KOPT-K1 (cell line): ENCODE data around the gene FRRS1L.

Experiments used
- H3K27ac ChIP-seq: fragments of 200-600 bp; sonication (generic); 2 replicates; pipeline ENCODE4 v1.5.1; 2016; ENCODE audit warnings: antibody characterized with exemption, mild to moderate bottlenecking, low read depth, low read length; ENCODE audit not compliant: poor library complexity, severe bottlenecking
- H3K36me3 ChIP-seq: fragments of 200-600 bp; sonication (generic); 2 replicates; pipeline ENCODE4 v1.5.1; 2017; ENCODE audit warnings: antibody characterized with exemption, mild to moderate bottlenecking, low read length, moderate library complexity; ENCODE audit not compliant: insufficient read depth
- H3K9me3 ChIP-seq: fragments of 200-600 bp; sonication (generic); 2 replicates; pipeline ENCODE4 v1.5.1; 2017; ENCODE audit warnings: antibody characterized with exemption, low read length, mild to moderate bottlenecking; ENCODE audit not compliant: insufficient read depth, poor library complexity, severe bottlenecking

Gene FRRS1L

GRCh38 chr9:109159583-109159982 lies 7.5 kb downstream of the FRRS1L start:
- H3K9me3 ChIP-seq, result no peaks in the 10 kb centered on the region
- H3K27ac ChIP-seq, result no peak overlapping the region
- no peaks in the 10 kb centered on the region for H3K36me3 ChIP-seq

- Histone ChIP-seq H3K9me3 (no peaks in the 10 kb centered on the region), H3K36me3 (no peaks in the 10 kb centered on the region), H3K27ac (no peak overlapping the region)
Measured at GRCh38 chr9:109158651-109159050, 8.4 kb downstream of the FRRS1L start.

GRCh38 chr9:109156708-109157107 lies 10.3 kb downstream of the FRRS1L start:
- Histone ChIP-seq H3K9me3 (peaks cover 10% of the 10 kb centered on the region), H3K27ac (no peak overlapping the region), H3K36me3 (no peaks in the 10 kb centered on the region)

GRCh38 chr9:109150925-109151545 lies 16.0 kb downstream of the FRRS1L start:
- peaks cover 10% of the 10 kb centered on the region for H3K9me3 ChIP-seq
- no peak overlapping the region for H3K27ac ChIP-seq
- no peaks in the 10 kb centered on the region for H3K36me3 ChIP-seq

- H3K27ac ChIP-seq, result no peak overlapping the region
- H3K9me3 ChIP-seq, result peaks cover 10% of the 10 kb centered on the region
- no peaks in the 10 kb centered on the region for H3K36me3 ChIP-seq
Measured at GRCh38 chr9:109149722-109150121, 17.3 kb downstream of the FRRS1L start.

GRCh38 chr9:109149089-109149488 lies 18.0 kb downstream of the FRRS1L start:
- no peaks in the 10 kb centered on the region for H3K36me3 ChIP-seq
- H3K9me3 ChIP-seq, result peaks cover 10% of the 10 kb centered on the region
- H3K27ac ChIP-seq, result no peak overlapping the region

DNA sequence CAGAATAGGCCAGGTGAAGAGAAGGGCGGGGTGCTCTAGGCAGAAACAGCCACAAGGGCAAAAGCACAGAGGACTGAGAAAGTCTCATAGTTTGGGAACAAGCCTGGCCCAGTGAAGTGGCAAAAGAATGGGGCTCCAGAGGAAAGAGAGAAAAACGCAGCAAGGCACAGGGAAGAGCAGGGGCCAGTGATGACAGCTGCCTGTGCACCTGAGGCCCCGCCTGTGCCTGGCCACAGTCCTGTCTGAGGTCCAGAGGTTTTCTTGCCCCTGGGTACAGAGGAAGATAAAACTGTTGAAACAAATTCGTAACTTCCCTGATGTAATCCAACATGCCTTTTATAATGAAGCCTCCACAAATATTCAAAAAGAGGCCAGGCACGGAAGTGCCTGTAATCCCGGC lies 22.0 kb downstream of the FRRS1L start:
- H3K36me3 ChIP-seq, result no peaks in the 10 kb centered on the region
- H3K9me3 ChIP-seq, result no peaks in the 10 kb centered on the region
- H3K27ac ChIP-seq, result no peak overlapping the region

- no peaks in the 10 kb centered on the region for H3K36me3 ChIP-seq
- no peak overlapping the region for H3K27ac ChIP-seq
- no peaks in the 10 kb centered on the region for H3K9me3 ChIP-seq
Measured at GRCh38 chr9:109143881-109144562, 23.0 kb downstream of the FRRS1L start.

GRCh38 chr9:109141375-109141774 lies 25.7 kb downstream of the FRRS1L start:
- Histone ChIP-seq H3K36me3 (no peaks in the 10 kb centered on the region), H3K9me3 (no peaks in the 10 kb centered on the region), H3K27ac (no peak overlapping the region)

DNA sequence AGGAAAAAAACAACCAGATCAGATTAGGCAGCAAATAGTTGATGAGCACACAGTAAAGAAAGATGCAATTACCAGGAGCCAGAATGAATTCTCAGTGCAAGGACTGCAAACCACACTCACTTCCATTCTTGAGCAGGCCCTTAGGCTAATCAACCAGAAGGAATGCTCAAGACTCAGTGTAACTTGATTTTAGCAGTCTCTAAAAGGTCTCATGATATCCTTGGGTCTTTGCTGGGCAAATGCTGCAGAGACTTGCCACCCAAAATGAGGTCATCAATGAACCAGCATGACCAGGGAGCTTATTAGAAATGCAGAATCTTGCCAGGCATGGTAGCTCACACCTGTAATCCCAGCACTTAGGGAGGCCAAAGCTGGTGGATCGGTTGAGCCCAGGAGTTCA lies 27.2 kb downstream of the FRRS1L start:
- no peak overlapping the region for H3K27ac ChIP-seq
- H3K9me3 ChIP-seq, result no peaks in the 10 kb centered on the region
- H3K36me3 ChIP-seq, result no peaks in the 10 kb centered on the region

- Histone ChIP-seq H3K36me3 (no peaks in the 10 kb centered on the region), H3K9me3 (no peaks in the 10 kb centered on the region), H3K27ac (no peak overlapping the region)
Measured at GRCh38 chr9:109138421-109138820, 28.6 kb downstream of the FRRS1L start.

- Histone ChIP-seq H3K9me3 (no peaks in the 10 kb centered on the region), H3K36me3 (no peaks in the 10 kb centered on the region), H3K27ac (no peak overlapping the region)
Measured at GRCh38 chr9:109134167-109134578, 32.9 kb downstream of the FRRS1L start.

- Histone ChIP-seq H3K36me3 (no peaks in the 10 kb centered on the region), H3K9me3 (no peaks in the 10 kb centered on the region), H3K27ac (no peak overlapping the region)
Measured at GRCh38 chr9:109133533-109133932, 33.5 kb downstream of the FRRS1L start.

DNA sequence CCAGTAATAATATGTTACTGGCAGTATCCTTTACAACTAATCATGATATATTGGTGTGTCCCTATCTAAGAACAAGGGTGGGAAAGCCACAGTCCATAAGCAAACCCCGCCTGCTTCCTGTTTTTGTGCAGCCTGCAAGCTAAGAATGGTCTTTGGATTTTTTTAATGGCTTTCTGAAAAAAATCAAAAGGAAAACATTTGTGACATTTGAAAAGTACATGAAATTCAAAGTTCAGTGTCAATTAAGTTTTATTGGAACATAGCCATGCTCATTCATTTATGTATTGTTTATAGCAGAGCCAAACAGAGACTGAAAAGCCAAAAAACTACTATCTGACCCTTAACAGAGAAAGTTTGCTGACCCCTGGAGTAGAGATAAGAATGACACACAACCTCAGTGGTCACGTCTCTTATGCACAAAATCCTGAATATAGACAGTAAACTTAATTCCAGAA lies 34.5 kb downstream of the FRRS1L start:
- H3K9me3 ChIP-seq, result no peaks in the 10 kb centered on the region
- no peak overlapping the region for H3K27ac ChIP-seq
- H3K36me3 ChIP-seq, result no peaks in the 10 kb centered on the region

DNA sequence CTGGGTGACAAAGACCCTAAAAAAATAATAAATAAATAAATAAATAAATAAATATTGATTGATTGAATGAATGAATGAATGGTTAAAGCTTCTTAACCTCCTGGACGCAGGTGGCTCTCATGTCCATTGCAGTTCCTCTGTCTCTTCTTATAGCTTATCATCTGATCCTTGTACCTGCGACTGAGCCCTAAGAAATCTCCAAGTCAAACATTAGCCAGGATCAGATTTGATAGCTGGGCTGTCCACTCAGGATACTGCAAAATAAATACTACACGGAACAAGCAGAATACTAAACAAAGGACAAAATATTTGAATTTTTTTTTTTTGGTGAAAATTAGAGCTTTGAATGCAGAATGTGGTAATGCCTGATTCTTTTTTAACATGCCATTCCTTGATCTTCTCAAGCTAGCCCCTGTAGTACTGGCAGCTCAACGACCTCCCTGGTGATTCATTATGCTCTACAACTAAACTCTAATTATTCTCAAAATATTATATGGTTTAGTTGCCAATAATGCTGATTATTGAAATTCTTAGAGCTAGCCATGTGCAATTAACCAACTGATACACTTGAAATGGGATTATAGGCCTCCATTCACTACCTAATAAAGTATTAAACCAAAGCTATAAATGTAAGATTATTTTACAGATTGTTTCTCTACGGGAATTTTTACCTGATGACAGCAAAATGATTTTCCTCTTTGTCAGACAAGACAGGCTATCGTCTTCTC lies 37.4 kb downstream of the FRRS1L start:
- Histone ChIP-seq H3K27ac (no peak overlapping the region), H3K9me3 (no peaks in the 10 kb centered on the region), H3K36me3 (no peaks in the 10 kb centered on the region)
